Measurements from ENCODE around the gene VSTM2L. TPM values are rescaled to one million over a fixed set of nuclear protein-coding genes. Genes with fewer than 3 reads are reported as not detected.

The VSTM2L gene
- total and polyA plus RNA-seq, 9 of the 15 experiments (the other 6 are each of a cell fraction or from before 2014, with no cell fraction given) = not detected

GRCh38 chr20:37901654-37902503 is 1.0 kb upstream of the VSTM2L start (continued):
- TF ChIP-seq PTTG1 (tag; IDR thresholded peaks at IDR 0.05; ENCODE audit: low read depth) (no peak), SIRT6 (IDR thresholded peaks at IDR 0.05; ENCODE audit: low read depth, low read length) (no peak), BDP1 (IDR thresholded peaks at IDR 0.05; ENCODE audit: insufficient read depth, insufficient read length) (no peak), PURB (CRISPR knock-in tag; IDR thresholded peaks at IDR 0.05; ENCODE audit: low read depth) (no peak), PHB2 (IDR thresholded peaks at IDR 0.05; ENCODE audit: low read depth) (no peak), ZNF75A (CRISPR knock-in tag; IDR thresholded peaks at IDR 0.05) (no peak), FOSL1 (tag; conservative IDR thresholded peaks at IDR 0.05) (no peak), GTF2F1 (IDR thresholded peaks at IDR 0.05; ENCODE audit: low read depth, low read length) (no peak), JUN (IDR thresholded peaks at IDR 0.05; ENCODE audit: borderline replicate concordance, low read depth, low read length) (no peak), JUN (CRISPR knock-in tag; IDR thresholded peaks at IDR 0.05; ENCODE audit: borderline replicate concordance) (peak; percentile 19; the same call in 1 of the 2 replicates), CREB3 (tag; conservative IDR thresholded peaks at IDR 0.05; ENCODE audit: low read depth) (no peak), ELF1 (tag; IDR thresholded peaks at IDR 0.05) (no peak), MAZ (CRISPR knock-in tag; conservative IDR thresholded peaks at IDR 0.05 in 1 of 2, IDR thresholded peaks at IDR 0.05 in 1 of 2) (no peak), PRPF4 (IDR thresholded peaks at IDR 0.05; ENCODE audit: insufficient read depth, low read depth, low read length, poor library complexity, severe bottlenecking) (no peak), DMBX1 (CRISPR knock-in tag; IDR thresholded peaks at IDR 0.05; ENCODE audit: borderline replicate concordance) (peak; percentile 52; the same call in 1 of the 2 replicates), ZNF280A (IDR thresholded peaks at IDR 0.05; ENCODE audit: low read depth, partially characterized antibody) (no peak), ZNF263 (CRISPR knock-in tag; IDR thresholded peaks at IDR 0.05; ENCODE audit: borderline replicate concordance) (0 out of 2 replicates have a peak, but pooled peaks have one; percentile 59), KDM4B (IDR thresholded peaks at IDR 0.05; ENCODE audit: borderline replicate concordance in 2 of 2, low read depth in 1 of 2) (no peak), DPF2 (IDR thresholded peaks at IDR 0.05) (no peak), ZBTB7A (IDR thresholded peaks at IDR 0.05; ENCODE audit: borderline replicate concordance, control insufficient read depth, low read depth, low read length) (peak; percentile 71), BRF2 (IDR thresholded peaks at IDR 0.05; ENCODE audit: borderline replicate concordance, insufficient read depth, insufficient read length) (no peak), CCNT2 (IDR thresholded peaks at IDR 0.05; ENCODE audit: borderline replicate concordance, extremely low read depth, insufficient read length, low read depth, low read length) (no peak), PHTF2 (CRISPR knock-in tag; IDR thresholded peaks at IDR 0.05) (no peak)

All from K562 (cell line).